Germinal center (tissue), 1 donor: ENCODE measurements around the gene H2BK1.

ENCODE experiments used
- DNase-seq: peaks from one replicate; pipeline ENCODE4 v3.0.0; 2012; ENCODE audit warnings: mixed read lengths, low spot score

The H2BK1 gene

DNA sequence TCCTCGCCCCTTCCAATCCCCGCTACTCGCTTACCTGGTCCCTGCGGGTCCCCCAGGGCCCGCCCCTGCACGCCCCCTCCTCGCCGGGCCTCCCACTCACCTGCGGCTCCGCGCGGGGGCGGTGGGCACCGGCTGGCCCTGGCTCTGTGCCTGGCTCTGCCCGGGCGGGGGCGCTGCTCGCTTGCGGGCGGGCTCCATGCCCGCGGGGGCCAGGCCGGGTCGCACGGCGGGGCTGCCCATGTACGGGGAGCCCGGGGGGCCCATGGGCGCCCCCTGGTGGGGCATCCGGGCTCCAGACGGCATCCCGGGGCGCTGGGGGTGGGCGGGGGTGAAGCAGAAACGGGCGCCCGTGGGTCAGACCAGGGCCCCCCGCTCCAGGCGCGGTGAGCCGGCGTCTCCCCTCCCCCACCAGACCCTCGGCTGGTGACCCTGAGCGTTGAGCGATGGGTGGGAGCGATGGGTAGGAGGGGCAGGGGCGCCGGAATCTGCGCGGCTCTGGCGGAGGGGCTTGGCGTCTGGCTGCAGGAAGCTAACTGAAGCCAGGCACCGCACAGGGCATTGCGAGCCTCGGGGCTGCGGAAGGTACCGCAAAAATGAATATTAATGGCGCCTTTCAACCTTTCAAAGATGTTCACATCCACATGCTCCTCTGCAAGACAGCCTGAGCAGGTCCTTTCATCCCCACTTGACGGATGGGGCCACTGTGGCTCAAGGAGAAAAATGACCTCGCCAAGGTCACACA lies 35.2 kb upstream of the H2BK1 start:
- DNase-seq = peak; percentile 92

- DNase-seq = no peak
These were observed 34.6 kb upstream of the H2BK1 start for GRCh38 chr7:151244841-151245346.

GRCh38 chr7:151244196-151244840 lies 34.0 kb upstream of the H2BK1 start:
- peak; percentile 74 for DNase-seq

DNA sequence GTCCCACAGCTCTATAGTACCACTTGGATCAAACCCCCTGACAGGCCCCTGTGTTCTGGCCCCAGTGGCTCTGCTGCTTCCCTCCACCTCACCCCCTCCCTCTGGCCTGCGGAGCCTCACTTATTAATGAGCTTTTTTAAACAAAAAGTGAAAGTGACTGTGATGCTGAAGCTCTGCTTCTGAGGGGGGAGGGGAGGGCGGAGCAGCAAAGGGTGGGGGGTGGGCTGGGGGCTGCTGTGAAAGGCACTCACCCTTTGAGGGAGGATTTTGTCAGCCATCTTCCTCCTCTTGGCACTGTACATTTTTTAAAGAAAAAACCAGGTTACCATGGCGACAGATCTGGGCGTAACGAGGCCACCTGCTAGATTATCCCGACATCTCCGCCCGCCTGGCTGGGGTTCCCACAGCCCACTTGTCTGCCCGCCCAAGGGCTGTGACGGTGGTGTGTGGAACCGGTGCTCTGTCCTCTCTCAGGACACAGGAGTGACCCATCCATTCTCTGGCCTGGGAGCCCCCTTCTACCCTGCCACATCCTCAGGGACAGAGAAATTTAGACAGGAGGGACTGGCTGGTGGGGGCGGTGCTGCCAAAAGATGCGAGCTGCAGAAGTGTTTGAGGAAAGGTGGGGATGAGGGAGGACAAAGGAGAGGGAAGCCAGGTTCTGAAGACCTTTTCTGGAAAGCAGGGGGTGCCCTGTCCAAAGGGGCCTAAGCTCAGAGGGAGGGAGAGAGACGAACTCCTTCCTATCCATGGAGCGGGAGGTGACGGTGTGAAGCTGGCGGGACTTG lies 33.3 kb upstream of the H2BK1 start:
- DNase-seq = peak; percentile 73

- no peak for DNase-seq
These were observed 32.7 kb upstream of the H2BK1 start for GRCh38 chr7:151243045-151243349.

DNA sequence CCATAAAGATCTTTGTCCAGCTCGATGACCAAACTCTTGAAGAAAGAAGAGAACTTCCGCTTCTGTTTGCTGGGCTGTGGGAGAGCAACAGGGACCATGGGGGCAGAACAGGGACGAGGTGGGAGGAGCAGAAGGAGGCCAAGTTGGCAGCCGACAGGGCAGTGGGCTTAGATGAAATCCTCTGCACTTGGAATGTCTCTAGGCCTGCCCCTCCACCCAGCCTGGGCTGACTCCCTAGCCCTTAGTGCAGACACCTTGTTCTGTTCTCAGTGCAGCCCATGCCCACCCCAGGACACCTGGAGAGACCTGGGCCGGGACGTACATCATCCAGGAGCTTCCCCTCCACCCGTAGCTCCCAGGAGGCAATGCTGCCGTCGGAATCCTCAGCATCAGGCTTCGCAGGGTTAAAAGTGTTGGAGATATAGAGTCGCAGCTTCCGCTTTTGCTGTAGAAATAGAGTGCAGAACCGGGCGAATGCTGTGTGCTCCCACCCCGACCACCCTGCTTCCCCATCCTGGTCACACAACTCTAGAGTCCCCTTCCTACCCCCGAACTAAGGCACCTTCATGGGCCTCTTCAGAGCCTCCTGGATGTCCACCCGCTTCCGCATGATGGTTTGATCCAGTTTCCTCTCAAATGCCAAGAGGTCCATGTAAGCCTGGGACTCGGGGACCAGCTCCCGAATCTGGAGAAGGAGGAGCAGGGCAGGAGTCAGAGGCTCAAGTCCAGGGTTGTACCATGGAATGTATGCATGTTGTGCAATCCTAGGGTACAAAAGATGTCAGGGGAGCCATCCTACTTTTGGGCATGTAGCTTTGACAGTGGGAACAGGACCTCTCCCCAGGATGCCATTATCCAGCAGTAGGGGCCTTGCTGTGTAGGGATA lies 32.1 kb upstream of the H2BK1 start:
- DNase-seq = no peak

DNA sequence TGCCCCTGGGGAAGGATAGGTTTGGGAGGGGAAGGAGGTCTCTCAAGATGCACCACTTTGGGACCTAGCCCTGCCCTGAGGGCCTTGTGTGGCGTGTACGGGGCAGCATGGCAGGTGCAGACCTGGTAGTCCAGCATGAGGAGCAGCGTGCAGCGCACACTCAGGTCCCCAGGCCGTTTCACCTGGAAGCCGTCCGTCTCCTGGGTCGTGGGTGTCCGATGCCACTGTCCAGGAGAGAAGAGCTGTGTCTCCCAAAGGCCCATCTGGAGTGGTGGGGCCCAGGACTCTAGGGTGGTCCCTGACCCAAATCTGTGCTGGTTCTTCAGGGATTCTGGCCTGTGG lies 31.4 kb upstream of the H2BK1 start:
- no peak for DNase-seq

- DNase-seq = no peak
These were observed 30.9 kb upstream of the H2BK1 start for GRCh38 chr7:151240942-151241754.

- DNase-seq = no peak
These were observed 30.2 kb upstream of the H2BK1 start for GRCh38 chr7:151240536-151240935.

DNA sequence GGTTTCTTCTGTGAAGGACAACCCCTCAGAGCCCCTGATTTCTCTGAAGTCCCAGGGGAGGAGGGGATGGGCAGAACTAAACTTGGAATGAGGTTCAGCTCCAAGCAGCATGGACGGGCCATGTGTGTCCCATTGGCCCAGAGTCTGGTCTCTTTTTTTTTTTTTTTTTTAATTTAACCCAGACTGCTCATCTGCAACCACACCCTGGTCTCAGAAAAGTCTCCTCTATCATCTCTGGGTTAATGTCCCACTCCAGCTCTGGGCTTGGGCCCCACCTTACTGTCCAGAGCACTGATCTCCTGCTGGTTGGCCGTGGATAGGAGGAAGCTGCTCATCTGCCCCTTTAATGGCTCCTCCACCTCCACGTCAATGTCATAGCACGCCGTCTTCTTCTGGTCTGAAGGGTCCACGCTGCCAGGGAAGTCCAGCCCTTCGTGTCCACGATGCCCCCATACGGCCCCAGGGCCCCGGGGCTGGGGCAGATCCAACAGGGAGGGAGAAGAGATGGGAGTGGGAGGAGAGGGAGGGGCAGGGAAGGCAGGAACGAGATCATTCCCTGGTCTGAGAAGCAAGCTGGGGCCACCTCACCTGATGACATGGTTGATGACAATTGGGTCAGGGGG lies 29.7 kb upstream of the H2BK1 start:
- DNase-seq = no peak

DNA sequence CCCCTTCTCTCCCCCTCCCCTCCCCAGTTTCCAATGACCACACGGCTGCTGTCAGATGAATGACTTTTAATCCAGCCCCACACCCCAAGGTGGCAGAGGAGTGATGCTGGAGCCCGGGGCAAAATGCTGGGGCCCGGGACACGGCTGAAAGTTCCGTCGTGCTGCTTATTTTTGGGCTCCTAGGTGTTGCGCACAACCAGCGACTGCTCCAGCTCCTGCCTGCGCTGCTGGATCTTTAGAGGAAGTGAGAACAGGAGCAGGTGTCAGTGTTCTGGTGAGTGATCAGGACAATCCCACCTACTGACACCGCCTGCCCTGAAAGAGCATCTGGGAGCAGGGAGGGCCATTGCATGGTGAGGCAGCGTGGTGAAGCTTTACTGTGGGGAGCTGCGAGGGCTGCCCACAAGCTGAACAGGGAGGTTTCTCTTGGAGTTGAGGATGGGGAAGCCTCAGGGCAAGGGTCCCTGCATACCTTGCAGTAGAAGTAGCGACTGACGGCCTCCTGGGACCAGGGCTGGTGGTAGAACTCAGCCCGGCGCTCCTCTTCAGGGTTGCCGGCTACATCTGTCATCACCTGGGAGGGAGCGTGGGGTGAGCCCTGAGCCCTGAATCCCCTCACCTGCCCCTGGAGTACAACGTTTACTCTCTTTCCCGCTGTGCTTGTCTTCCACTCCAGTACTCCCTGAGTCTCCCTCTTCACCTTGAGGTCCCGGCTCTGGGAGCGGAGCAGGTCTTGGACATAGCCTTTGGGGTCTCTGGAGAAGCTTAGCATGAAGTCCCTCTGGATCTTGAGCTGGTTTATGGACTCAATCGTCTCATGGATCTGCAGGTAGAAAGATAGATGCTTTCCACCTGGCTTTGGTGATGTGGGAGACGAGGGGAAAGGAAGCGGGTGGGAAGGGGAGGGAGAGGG lies 28.9 kb upstream of the H2BK1 start:
- no peak for DNase-seq

DNA sequence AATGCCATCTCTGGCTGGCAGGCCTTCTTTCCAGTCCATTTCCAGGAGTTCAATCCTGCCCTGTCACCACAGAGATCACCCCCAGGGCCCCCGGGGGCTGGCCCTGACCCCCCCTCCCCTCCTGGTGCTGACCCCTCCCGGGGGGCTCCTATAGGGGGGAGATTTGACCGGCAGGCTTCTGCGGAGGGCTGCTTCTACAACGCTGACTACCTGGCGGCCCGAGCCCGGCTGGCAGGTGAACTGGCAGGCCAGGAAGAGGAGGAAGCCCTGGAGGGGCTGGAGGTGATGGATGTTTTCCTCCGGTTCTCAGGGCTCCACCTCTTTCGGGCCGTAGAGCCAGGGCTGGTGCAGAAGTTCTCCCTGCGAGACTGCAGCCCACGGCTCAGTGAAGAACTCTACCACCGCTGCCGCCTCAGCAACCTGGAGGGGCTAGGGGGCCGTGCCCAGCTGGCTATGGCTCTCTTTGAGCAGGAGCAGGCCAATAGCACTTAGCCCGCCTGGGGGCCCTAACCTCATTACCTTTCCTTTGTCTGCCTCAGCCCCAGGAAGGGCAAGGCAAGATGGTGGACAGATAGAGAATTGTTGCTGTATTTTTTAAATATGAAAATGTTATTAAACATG lies 28.0 kb upstream of the H2BK1 start:
- DNase-seq = no peak

DNA sequence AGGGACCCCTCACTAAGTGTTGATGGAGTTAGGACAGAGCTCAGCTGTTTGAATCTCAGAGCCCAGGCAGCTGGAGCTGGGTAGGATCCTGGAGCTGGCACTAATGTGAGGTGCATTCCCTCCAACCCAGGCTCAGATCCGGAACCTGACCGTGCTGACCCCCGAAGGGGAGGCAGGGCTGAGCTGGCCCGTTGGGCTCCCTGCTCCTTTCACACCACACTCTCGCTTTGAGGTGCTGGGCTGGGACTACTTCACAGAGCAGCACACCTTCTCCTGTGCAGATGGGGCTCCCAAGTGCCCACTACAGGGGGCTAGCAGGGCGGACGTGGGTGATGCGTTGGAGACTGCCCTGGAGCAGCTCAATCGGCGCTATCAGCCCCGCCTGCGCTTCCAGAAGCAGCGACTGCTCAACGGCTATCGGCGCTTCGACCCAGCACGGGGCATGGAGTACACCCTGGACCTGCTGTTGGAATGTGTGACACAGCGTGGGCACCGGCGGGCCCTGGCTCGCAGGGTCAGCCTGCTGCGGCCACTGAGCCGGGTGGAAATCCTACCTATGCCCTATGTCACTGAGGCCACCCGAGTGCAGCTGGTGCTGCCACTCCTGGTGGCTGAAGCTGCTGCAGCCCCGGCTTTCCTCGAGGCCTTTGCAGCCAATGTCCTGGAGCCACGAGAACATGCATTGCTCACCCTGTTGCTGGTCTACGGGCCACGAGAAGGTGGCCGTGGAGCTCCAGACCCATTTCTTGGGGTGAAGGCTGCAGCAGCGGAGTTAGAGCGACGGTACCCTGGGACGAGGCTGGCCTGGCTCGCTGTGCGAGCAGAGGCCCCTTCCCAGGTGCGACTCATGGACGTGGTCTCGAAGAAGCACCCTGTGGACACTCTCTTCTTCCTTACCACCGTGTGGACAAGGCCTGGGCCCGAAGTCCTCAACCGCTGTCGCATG lies 27.2 kb upstream of the H2BK1 start:
- DNase-seq = no peak

DNA sequence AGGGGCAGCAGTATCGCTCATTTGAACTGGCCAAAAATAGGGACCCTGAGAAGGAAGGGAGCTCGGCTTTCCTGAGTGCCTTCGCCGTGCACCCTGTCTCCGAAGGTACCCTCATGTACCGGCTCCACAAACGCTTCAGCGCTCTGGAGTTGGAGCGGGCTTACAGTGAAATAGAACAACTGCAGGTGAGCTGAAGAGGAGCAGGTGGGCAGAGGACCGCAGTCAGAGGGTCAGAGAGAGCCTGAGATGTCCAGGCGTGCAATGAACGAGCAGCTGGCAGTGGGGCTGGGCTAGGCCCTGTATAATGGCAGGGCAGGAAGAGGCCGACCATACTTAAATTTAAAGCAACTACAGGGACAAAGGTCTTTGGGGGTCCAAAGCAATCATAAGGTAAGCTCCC lies 26.1 kb upstream of the H2BK1 start:
- no peak for DNase-seq

DNA sequence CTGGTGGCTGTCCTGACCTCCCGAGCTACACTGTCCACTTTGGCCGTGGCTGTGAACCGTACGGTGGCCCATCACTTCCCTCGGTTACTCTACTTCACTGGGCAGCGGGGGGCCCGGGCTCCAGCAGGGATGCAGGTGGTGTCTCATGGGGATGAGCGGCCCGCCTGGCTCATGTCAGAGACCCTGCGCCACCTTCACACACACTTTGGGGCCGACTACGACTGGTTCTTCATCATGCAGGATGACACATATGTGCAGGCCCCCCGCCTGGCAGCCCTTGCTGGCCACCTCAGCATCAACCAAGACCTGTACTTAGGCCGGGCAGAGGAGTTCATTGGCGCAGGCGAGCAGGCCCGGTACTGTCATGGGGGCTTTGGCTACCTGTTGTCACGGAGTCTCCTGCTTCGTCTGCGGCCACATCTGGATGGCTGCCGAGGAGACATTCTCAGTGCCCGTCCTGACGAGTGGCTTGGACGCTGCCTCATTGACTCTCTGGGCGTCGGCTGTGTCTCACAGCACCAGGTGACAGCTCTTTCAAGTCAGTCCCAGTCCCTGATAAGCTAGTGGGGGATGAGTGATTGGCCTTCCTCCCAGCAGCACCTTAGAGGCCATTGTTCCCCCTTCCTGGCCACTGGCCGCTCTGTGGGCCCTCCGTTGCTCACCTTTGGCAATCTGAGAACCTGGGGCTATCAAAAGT lies 25.0 kb upstream of the H2BK1 start:
- no peak for DNase-seq

GRCh38 chr7:151233804-151234203 lies 23.5 kb upstream of the H2BK1 start:
- no peak for DNase-seq

DNA sequence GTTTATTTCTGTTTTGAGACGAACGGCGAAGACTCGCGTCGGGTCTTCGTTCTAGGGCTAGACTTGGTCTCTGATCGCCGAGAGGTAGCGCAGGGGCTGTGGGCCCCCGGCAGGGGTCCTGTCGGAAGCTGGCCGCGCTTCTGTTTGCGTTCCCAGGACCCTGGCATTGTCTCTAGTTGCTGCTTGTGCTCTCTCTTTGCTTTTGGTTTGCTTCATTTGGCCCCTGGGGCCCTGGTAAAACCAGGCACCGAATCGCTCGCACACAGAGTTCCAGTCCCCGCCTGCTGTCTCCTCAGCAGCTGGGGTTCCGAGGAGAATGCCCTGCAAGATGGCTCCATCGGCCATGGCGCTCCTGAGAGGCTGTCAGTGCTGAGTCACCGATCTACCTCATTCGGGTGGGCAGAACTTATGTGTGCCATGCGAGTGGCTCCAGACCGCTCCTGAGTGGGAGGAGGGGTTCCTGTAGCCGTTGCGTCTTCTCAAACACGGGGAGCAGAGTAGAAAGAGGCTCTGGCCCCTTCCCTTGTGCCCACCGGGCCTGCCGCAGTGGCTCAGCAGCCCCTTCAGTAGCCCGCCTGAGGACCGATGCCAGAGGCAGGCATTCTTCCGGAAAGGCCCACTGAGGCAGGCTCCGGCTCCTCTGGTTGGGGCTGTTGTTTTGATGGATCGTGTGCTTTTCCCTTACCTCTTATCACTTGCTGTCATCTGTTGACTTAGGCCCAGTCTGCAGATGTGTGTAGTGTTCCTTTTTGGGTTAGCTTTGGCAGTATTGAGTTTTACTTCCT lies 22.8 kb upstream of the H2BK1 start:
- DNase-seq = peak; percentile 58
